ENCODE data around the gene C2CD2. TPM values are rescaled to one million over a fixed set of nuclear protein-coding genes. Genes with fewer than 3 reads are reported as not detected.

C2CD2 gene
- total RNA-seq, 1 experiment from 2014 or later = 12.6 TPM

DNA sequence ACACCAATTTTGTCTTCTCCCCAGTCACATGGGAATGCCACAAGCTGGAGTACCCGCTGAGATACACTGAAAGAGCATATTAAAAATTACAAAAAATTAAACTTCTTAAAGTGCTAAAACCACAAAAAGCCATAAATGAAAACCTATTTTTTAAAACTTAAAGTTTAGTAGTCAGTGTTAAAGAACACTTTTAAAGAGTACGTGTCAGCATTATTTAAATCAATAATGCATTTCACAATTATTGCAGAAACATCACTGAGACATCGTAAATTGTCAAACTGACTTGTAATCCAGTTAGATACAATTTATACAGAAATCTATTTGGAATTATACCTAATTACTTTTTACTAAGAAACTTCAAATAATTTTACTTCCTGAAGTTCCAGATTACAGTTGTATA lies 33.5 kb upstream of the C2CD2 start:
- DNase-seq = no peak
- Mint-ChIP-seq H3K27me3 (ENCODE audit: insufficient read depth, unreplicated experiment) (peaks cover 2% of the 10 kb centered on the region), H3K9me3 (ENCODE audit: unreplicated experiment) (peaks cover 12% of the 10 kb centered on the region), H3K4me1 (ENCODE audit: low read depth, unreplicated experiment) (no peaks in the 10 kb centered on the region), H3K4me3 (ENCODE audit: unreplicated experiment) (no peak overlapping the region), H3K27ac (ENCODE audit: unreplicated experiment) (no peak overlapping the region), H3K36me3 (ENCODE audit: insufficient read depth, unreplicated experiment) (peaks cover 11% of the 10 kb centered on the region)
- ChIA-PET POLR2A (no interaction called here), CTCF (no interaction called here)
- Histone ChIP-seq H3K9me3 (no peaks in the 10 kb centered on the region), H3K36me3 (ENCODE audit: control insufficient read depth, insufficient read depth, low read length) (0 out of 2 replicates have a peak, but pooled peaks cover 1% of the 10 kb centered on the region), H3K27me3 (replicated peaks; ENCODE audit: control insufficient read depth, insufficient read depth, low read length) (no peaks in the 10 kb centered on the region), H3K4me3 (ENCODE audit: low read depth, low read length) (no peak overlapping the region), H3K4me1 (no peaks in the 10 kb centered on the region)
- intact Hi-C loops (cut with micrococcal nuclease; ENCODE audit: unreplicated experiment) = no loop called here
- TF ChIP-seq, protein P1, sequence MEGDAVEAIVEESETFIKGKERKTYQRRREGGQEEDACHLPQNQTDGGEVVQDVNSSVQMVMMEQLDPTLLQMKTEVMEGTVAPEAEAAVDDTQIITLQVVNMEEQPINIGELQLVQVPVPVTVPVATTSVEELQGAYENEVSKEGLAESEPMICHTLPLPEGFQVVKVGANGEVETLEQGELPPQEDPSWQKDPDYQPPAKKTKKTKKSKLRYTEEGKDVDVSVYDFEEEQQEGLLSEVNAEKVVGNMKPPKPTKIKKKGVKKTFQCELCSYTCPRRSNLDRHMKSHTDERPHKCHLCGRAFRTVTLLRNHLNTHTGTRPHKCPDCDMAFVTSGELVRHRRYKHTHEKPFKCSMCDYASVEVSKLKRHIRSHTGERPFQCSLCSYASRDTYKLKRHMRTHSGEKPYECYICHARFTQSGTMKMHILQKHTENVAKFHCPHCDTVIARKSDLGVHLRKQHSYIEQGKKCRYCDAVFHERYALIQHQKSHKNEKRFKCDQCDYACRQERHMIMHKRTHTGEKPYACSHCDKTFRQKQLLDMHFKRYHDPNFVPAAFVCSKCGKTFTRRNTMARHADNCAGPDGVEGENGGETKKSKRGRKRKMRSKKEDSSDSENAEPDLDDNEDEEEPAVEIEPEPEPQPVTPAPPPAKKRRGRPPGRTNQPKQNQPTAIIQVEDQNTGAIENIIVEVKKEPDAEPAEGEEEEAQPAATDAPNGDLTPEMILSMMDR (IDR thresholded peaks at IDR 0.05; ENCODE audit: insufficient read depth in 1 of 2, low read depth in 1 of 2, low read length in 1 of 2, severe bottlenecking in 1 of 2, unreplicated experiment in 1 of 2) = no peak
- BruUV-seq (replicated peaks) = no TSS peak

DNA sequence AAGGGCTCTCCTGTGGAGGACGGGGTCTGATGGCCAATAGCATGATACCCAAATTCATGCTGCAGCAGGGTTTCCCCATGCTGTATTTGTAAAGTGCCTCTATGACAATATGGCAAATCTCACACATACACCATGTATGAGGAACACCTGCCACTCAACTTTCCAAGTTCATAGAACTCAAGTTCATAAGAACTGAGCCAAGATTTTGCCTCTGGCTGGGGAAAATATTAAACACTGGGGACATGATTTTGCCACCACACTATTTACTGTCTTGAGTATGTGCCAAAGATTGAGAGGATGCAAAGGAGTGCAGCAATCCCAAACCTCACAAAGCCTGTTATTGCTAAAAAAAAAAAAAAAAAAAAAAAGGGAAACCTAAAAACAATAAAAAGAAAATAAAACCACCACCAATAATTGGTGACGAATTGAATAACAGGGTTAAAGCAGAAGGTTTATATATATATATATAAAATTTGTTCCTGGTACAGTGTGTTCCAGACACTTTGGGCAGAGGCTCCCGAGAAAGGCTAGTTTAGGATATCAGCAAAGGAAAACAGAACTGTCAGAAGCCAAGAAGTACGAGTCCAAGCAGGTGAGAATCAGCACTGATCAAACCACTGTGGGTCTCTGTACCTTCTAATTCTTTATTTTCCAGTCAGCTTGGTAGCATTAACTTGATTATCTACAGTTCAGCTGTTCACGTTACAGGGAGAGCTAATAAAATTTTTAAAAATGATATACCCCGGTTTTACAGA lies 32.0 kb upstream of the C2CD2 start:
- CTCF ChIA-PET = no interaction called here
- H3K4me3 ChIP-seq (ENCODE audit: low read depth, low read length) = no peak overlapping the region
- Mint-ChIP-seq H3K27me3 (ENCODE audit: insufficient read depth, unreplicated experiment) (peaks cover 3% of the 10 kb centered on the region), H3K4me3 (ENCODE audit: unreplicated experiment) (no peak overlapping the region), H3K9me3 (ENCODE audit: unreplicated experiment) (peaks cover 15% of the 10 kb centered on the region), H3K4me1 (ENCODE audit: low read depth, unreplicated experiment) (no peaks in the 10 kb centered on the region), H3K36me3 (ENCODE audit: insufficient read depth, unreplicated experiment) (peaks cover 3% of the 10 kb centered on the region), H3K27ac (ENCODE audit: unreplicated experiment) (no peak overlapping the region)
- no peaks in the 10 kb centered on the region for H3K36me3 ChIP-seq (ENCODE audit: control insufficient read depth, insufficient read depth, low read length)
- no peaks in the 10 kb centered on the region for H3K27me3 ChIP-seq (replicated peaks; ENCODE audit: control insufficient read depth, insufficient read depth, low read length)
- POLR2A ChIA-PET = no interaction called here
- H3K4me1 ChIP-seq = no peaks in the 10 kb centered on the region
- H3K9me3 ChIP-seq = no peaks in the 10 kb centered on the region
- BruUV-seq (replicated peaks) = no TSS peak
- TF ChIP-seq, protein P1 (IDR thresholded peaks at IDR 0.05; ENCODE audit: insufficient read depth in 1 of 2, low read depth in 1 of 2, low read length in 1 of 2, severe bottlenecking in 1 of 2, unreplicated experiment in 1 of 2) = no peak
- intact Hi-C loops (cut with micrococcal nuclease; ENCODE audit: unreplicated experiment) = no loop called here
- DNase-seq = no peak

DNA sequence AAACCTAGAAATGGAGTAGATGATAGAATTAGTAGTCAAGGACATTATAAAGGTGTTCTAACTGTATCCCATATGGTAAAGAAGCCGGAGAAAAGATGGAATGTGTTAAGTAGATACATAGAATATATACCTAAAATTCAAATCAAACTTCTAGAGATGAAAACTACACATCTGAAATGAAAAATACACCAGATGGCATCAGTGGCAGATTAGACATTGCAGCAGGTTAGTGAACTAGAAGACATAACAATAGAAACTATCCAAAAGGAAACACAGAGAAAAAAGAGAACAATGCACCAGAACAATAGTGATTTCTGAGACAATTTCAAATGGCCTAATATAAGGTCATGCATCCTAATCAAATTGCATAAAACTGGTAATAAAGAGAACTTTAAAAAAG lies 29.4 kb upstream of the C2CD2 start:
- Mint-ChIP-seq H3K9me3 (ENCODE audit: unreplicated experiment) (peaks cover 27% of the 10 kb centered on the region), H3K27ac (ENCODE audit: unreplicated experiment) (no peak overlapping the region), H3K4me1 (ENCODE audit: low read depth, unreplicated experiment) (no peaks in the 10 kb centered on the region), H3K4me3 (ENCODE audit: unreplicated experiment) (no peak overlapping the region), H3K36me3 (ENCODE audit: insufficient read depth, unreplicated experiment) (no peaks in the 10 kb centered on the region), H3K27me3 (ENCODE audit: insufficient read depth, unreplicated experiment) (peaks cover 3% of the 10 kb centered on the region)
- ChIA-PET CTCF (no interaction called here), POLR2A (no interaction called here)
- TF ChIP-seq, protein P1 (IDR thresholded peaks at IDR 0.05; ENCODE audit: insufficient read depth in 1 of 2, low read depth in 1 of 2, low read length in 1 of 2, severe bottlenecking in 1 of 2, unreplicated experiment in 1 of 2) = no peak
- no peaks in the 10 kb centered on the region for H3K36me3 ChIP-seq (ENCODE audit: control insufficient read depth, insufficient read depth, low read length)
- no TSS peak for BruUV-seq (replicated peaks)
- intact Hi-C loops (cut with micrococcal nuclease; ENCODE audit: unreplicated experiment) = no loop called here
- no peak overlapping the region for H3K4me3 ChIP-seq (ENCODE audit: low read depth, low read length)
- no peaks in the 10 kb centered on the region; the same call in 1 of the 2 replicates for H3K9me3 ChIP-seq
- no peaks in the 10 kb centered on the region for H3K27me3 ChIP-seq (replicated peaks; ENCODE audit: control insufficient read depth, insufficient read depth, low read length)
- no peaks in the 10 kb centered on the region for H3K4me1 ChIP-seq
- DNase-seq = no peak

All from Caco-2 (cell line).